GM19455 (cell line): ENCODE data around the gene TRAP1.
"Not testable (repeated sequence)": the region's sequence is repeated elsewhere in the genome, so short reads cannot be mapped to it uniquely, and the experiment has no call there.

Experiments
- ATAC-seq: cut with Tn5 transposase; IDR thresholded peaks from one replicate; pipeline ENCODE4 v1.9.1; 2021; ENCODE audit not compliant: unreplicated experiment

The TRAP1 gene

GRCh38 chr16:3618769-3619141, 98.6 kb downstream of the TRAP1 start:
- no peak for ATAC-seq

- ATAC-seq: no peak
Observed at GRCh38 chr16:3612510-3613466, 104.5 kb downstream of the TRAP1 start.

- ATAC-seq: peak; percentile 73
Observed at GRCh38 chr16:3611146-3611975, 106.0 kb downstream of the TRAP1 start, which contains the start of gene SLX4. Gene SLX4 (minus strand): TSS chr16:3611606. CDS start chr16:3608964, 2,642 bp downstream.

GRCh38 chr16:3610698-3611145, 106.6 kb downstream of the TRAP1 start:
- ATAC-seq: peak; percentile 19

- no peak for ATAC-seq
Observed at GRCh38 chr16:3609895-3610697, 107.2 kb downstream of the TRAP1 start.

GRCh38 chr16:3608976-3609375, 108.3 kb downstream of the TRAP1 start:
- ATAC-seq: not testable (repeated sequence)

- no peak for ATAC-seq
Observed at GRCh38 chr16:3608069-3608468, 109.3 kb downstream of the TRAP1 start.
